Astrocyte (in vitro differentiated cells and primary cell): Measurements from ENCODE around the gene CTTN.

Experiments
- CTCF ChIP-seq: IDR thresholded peaks from 2 replicates; pipeline ENCODE4 v1.5.1; 2011; ENCODE audit warnings: low read depth, mild to moderate bottlenecking, inconsistent platforms, low read length, moderate library complexity; ENCODE audit not compliant: insufficient read depth
- EZH2 ChIP-seq: IDR thresholded peaks from 2 replicates; pipeline ENCODE4 v1.6.1; 2012; ENCODE audit warnings: mild to moderate bottlenecking, low read length, inconsistent platforms; ENCODE audit not compliant: insufficient read depth

GRCh38 chr11:70448983-70449567 lies 50.7 kb downstream of the CTTN start:
- TF ChIP-seq CTCF (peak; percentile 56), EZH2 (no peak)
